ENCODE data around the gene UPK1B. TPM values are rescaled to one million over a fixed set of nuclear protein-coding genes. Genes with fewer than 3 reads are reported as not detected.

UPK1B gene
- total RNA-seq, 1 donor from 2014 or later, result 25.0 TPM

GRCh38 chr3:119211193-119211592 is 37.8 kb downstream of the UPK1B start:
- Histone ChIP-seq H3K36me3 (ENCODE audit: control insufficient read depth, insufficient read depth, low read length) (peaks cover 1% of the 10 kb centered on the region), H3K27me3 (ENCODE audit: control insufficient read depth, insufficient read depth, low read length) (no peaks in the 10 kb centered on the region), H3K4me3 (ENCODE audit: low read depth, low read length) (no peak overlapping the region)
- no peak for FAIRE-seq
- DNase-seq (ENCODE audit: low read depth), result no peak
- TF ChIP-seq CTCF (IDR thresholded peaks at IDR 0.05; ENCODE audit: insufficient read depth, low read length, severe bottlenecking), result no peak

DNA sequence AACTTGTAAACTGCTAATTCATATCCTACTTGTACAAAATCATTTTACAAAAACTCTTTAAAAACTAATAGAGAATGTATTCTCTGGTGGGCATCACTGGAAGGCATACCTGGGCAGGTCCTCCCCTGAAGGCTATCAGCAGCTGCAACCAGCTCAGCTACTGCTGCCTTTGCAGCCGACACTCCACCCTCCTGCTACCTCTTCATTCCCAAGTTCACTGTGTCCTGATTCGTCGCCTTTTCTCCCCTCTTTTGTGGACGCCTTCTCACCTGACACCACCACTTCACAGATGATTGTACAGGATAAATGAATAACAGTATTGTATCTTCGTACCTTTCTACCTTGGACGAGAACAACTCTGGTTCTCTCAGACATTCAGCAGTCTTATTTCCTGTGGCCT is 38.4 kb downstream of the UPK1B start:
- DNase-seq (ENCODE audit: low read depth), result no peak
- FAIRE-seq, result no peak
- Histone ChIP-seq H3K36me3 (ENCODE audit: control insufficient read depth, insufficient read depth, low read length) (peaks cover 1% of the 10 kb centered on the region), H3K27me3 (ENCODE audit: control insufficient read depth, insufficient read depth, low read length) (no peaks in the 10 kb centered on the region), H3K4me3 (ENCODE audit: low read depth, low read length) (no peak overlapping the region)
- no peak for TF ChIP-seq CTCF (IDR thresholded peaks at IDR 0.05; ENCODE audit: insufficient read depth, low read length, severe bottlenecking)

DNA sequence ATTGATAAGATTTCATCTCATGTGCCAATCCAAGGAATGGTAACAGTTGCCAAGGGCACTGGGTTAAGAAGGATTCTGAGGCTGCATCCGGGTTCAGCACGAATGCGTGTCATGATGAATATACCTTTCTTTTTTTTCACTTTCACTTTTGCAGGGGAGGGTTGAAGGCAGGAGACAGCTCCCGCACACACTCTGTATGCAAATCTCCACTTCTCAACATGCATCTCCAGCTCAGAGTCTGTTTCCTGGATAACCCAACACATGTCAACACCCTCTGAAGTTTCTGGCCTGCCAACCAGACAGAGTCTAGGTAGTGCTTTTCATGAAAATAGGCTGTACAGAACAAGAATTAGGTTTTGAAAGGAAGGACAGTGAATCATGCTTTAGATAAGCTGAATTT is 45.7 kb downstream of the UPK1B start:
- FAIRE-seq (peak; percentile 43), DNase-seq (ENCODE audit: low read depth) (no peak)
- no peaks in the 10 kb centered on the region for H3K27me3 ChIP-seq (ENCODE audit: control insufficient read depth, insufficient read depth, low read length)
- no peak for TF ChIP-seq CTCF (IDR thresholded peaks at IDR 0.05; ENCODE audit: insufficient read depth, low read length, severe bottlenecking)
- H3K36me3 ChIP-seq (ENCODE audit: control insufficient read depth, insufficient read depth, low read length), result peaks cover 15% of the 10 kb centered on the region
- no peak overlapping the region for H3K4me3 ChIP-seq (ENCODE audit: low read depth, low read length)

DNA sequence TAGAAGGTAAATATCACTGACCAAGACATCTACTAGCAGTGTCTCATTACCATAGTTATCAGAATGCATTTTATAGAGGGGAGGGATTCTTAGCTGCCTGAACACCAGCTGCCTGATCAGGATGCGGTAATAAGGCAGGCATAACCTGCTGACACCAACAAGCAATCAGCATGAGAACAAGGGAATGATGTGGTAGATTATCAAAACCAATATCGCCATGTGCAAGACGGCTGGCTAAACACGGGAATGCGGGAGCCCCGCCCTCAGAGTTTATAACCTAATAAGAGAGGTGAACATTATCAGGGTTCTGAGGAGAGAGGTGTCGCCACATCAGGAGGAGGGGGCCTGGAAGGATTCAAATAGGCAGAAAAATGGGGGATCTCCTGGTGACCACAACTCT is 46.8 kb downstream of the UPK1B start:
- Histone ChIP-seq H3K27me3 (ENCODE audit: control insufficient read depth, insufficient read depth, low read length) (no peaks in the 10 kb centered on the region), H3K36me3 (ENCODE audit: control insufficient read depth, insufficient read depth, low read length) (peaks cover 15% of the 10 kb centered on the region), H3K4me3 (ENCODE audit: low read depth, low read length) (no peak overlapping the region)
- no peak for FAIRE-seq
- DNase-seq (ENCODE audit: low read depth), result no peak
- no peak for TF ChIP-seq CTCF (IDR thresholded peaks at IDR 0.05; ENCODE audit: insufficient read depth, low read length, severe bottlenecking)

- FAIRE-seq, result peak; percentile 7
- no peak for TF ChIP-seq CTCF (IDR thresholded peaks at IDR 0.05; ENCODE audit: insufficient read depth, low read length, severe bottlenecking)
These were observed 47.7 kb downstream of the UPK1B start for GRCh38 chr3:119220970-119221667.

DNA sequence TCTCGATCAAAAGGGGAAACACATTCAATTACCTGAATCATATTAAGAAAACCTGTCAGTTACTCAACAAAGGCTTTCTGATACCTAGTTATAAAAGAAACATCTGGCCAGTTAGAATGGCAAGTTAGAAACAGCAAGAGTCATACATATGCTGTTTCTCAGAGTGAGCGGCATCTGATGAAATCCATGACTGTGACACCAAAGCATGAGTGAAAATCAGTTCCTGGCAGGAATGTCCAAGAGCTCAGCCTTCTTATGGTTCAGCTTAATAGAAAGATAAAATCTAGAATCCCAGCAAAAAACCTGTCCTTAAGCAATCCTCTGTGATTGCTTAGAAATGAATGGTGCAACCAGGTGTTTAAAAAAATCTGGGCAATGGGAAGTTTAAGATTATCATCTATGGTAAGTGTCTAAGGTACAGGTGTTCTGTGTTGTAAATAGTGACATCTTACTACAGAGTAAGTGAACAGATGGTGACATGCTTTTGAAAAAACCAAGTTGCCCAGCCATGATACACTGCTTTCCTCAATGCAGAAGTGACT is 48.5 kb downstream of the UPK1B start:
- H3K36me3 ChIP-seq (ENCODE audit: control insufficient read depth, insufficient read depth, low read length), result peaks cover 15% of the 10 kb centered on the region

More at GRCh38 chr3:119220970-119221667, 47.7 kb downstream of the UPK1B start:
- Histone ChIP-seq H3K27me3 (ENCODE audit: control insufficient read depth, insufficient read depth, low read length) (no peaks in the 10 kb centered on the region), H3K36me3 (ENCODE audit: control insufficient read depth, insufficient read depth, low read length) (peaks cover 15% of the 10 kb centered on the region), H3K4me3 (ENCODE audit: low read depth, low read length) (no peak overlapping the region)
- DNase-seq (ENCODE audit: low read depth), result no peak

More for the DNA sequence above, 48.5 kb downstream of the UPK1B start:
- TF ChIP-seq CTCF (IDR thresholded peaks at IDR 0.05; ENCODE audit: insufficient read depth, low read length, severe bottlenecking), result no peak
- DNase-seq (ENCODE audit: low read depth), result no peak
- no peak overlapping the region for H3K4me3 ChIP-seq (ENCODE audit: low read depth, low read length)
- no peak for FAIRE-seq
- H3K27me3 ChIP-seq (ENCODE audit: control insufficient read depth, insufficient read depth, low read length), result no peaks in the 10 kb centered on the region

All from bronchial epithelial cell (primary cell).